Loucy (cell line): Measurements from ENCODE around the gene C14orf119.

Source experiments
- EZH2phosphoT487 ChIP-seq: fragments of 200-600 bp; IDR thresholded peaks from 2 replicates; pipeline ENCODE4 v1.6.1; 2018; ENCODE audit warnings: antibody characterized with exemption, mild to moderate bottlenecking, moderate library complexity, borderline replicate concordance
- TF ChIP-seq, protein P1 (sequence below): fragments of 200-600 bp; sonication (generic); conservative IDR thresholded peaks from 2 replicates; pipeline ENCODE4 v1.5.1; 2014; ENCODE audit warnings: mild to moderate bottlenecking, antibody characterized with exemption, low read length

DNA sequence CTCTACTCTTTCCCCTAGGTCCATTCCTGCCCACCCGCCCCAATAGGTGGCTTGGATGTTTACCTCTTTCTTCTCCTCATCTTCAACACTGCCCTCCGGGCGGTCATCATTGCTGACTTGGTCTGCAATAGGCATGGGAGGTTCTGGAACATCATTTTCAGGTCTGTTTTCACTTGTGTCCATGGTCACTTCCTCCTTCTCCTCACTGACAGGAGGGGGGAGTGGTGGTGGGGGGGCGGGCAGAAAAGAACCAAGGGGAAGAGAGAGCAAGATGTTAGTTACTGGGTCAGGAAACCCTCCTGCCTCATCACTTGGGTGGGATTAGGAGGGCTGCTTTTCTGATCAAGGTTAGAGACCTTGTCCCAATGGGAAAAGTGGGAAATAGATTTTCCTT, 25.9 kb upstream of the C14orf119 start:
- TF ChIP-seq, protein P1, sequence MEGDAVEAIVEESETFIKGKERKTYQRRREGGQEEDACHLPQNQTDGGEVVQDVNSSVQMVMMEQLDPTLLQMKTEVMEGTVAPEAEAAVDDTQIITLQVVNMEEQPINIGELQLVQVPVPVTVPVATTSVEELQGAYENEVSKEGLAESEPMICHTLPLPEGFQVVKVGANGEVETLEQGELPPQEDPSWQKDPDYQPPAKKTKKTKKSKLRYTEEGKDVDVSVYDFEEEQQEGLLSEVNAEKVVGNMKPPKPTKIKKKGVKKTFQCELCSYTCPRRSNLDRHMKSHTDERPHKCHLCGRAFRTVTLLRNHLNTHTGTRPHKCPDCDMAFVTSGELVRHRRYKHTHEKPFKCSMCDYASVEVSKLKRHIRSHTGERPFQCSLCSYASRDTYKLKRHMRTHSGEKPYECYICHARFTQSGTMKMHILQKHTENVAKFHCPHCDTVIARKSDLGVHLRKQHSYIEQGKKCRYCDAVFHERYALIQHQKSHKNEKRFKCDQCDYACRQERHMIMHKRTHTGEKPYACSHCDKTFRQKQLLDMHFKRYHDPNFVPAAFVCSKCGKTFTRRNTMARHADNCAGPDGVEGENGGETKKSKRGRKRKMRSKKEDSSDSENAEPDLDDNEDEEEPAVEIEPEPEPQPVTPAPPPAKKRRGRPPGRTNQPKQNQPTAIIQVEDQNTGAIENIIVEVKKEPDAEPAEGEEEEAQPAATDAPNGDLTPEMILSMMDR = no peak
- TF ChIP-seq EZH2phosphoT487 = no peak
